GM19043 (cell line): Measurements from ENCODE around the gene RAB10.
"Not testable (repeated sequence)": the region's sequence is repeated elsewhere in the genome, so short reads cannot be mapped to it uniquely, and the experiment has no call there.

Experiments used
- ATAC-seq: cut with Tn5 transposase; IDR thresholded peaks from one replicate; pipeline ENCODE4 v1.9.1; 2021; ENCODE audit warnings: low read depth; ENCODE audit not compliant: unreplicated experiment

RAB10 gene

DNA sequence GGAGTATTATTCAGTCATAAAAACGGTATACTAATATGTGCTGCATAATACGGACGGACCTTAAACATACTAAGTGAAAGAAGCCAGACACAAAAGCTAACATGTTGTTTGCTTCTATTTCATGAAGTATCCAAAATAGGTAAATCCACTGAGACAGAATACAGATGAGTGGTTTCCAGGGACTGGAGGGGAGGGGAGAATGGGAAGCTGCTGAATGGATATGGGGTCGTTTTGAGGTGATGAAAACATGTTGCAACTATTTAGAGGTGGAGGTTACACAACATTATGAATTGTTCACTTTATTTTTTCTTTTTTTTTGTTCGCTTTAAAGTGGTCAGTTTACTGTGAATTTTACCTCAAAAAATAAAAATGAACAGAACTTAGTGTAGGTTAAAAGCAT is 52.9 kb downstream of the RAB10 start:
- ATAC-seq, result no peak

- no peak for ATAC-seq
Observed at GRCh38 chr2:26088038-26088643, 54.3 kb downstream of the RAB10 start.

DNA sequence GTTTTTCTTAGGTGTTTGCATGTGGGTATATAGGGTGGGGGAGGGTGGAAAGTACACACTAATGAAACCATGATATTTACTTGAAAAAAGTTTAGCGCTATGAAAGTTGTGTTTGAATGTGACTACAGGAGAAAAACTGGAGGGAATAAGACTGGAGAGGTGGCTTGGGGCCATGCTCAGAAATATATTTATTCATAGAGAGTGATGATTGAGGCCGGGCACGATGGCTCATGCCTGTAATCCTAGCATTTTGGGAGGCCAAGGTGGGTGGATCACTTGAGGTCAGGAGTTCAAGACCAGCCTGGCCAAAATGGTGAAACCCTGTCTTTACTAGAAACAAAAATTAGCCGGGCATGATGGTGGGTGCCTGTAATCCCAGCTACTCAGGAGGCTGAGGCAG is 55.0 kb downstream of the RAB10 start:
- ATAC-seq, result not testable (repeated sequence)

GRCh38 chr2:26089337-26089736 is 55.5 kb downstream of the RAB10 start:
- ATAC-seq, result no peak

DNA sequence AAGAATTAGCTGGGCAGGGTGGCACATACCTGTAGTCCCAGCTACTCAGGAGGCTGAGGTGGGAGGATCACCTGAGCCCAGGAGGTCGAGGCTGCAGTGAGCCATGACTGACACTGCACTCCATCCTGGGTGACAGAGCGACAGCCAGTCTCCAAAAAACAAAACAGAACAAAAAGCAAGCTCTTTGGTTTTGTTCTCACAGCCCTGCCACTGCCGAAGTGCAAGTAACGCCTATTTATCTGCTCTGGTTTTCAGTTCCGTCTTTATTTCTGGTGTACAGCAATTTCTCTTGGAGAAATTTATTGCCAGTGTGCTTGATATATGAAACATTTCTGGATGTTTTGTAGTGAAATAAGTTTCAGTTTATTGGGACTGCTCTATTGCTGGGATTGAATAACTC is 61.9 kb downstream of the RAB10 start:
- ATAC-seq, result no peak

DNA sequence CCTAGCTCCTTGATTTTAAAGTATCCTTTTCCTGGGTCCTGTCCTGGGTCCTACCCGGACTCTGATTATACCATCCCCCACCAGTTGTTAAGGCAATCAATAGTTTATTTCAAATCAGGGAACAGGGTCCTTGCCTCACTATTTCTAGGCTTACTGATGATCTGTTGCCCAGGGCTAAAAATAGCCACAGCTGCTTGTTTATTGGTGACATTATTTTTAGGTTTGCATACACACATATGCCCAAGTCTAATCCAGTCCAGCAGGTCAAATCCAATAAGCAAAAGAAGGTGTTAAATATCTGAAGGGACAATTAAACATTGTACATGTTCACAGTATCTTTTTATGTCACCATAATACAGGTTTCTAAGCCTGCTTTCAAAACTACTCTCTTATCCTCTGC is 66.0 kb downstream of the RAB10 start:
- no peak for ATAC-seq

DNA sequence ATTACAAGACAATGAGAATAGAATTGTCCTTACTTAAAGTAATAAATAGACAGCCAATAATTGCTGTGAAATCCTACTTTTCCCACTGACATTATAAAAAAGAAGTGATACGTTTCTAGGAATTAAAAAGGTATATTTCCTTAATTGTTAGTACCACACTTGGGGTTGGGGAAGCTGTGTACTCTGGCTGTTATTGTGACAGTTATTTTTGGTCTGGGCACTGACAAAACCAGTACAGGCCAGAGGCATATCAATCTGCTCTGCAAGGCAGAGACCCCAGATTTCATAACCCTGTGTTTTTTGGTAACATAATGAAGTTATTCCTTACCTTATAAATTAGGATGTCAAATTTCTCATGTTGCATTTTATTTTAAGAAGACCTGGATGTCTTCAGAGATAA is 66.5 kb downstream of the RAB10 start:
- ATAC-seq, result no peak

DNA sequence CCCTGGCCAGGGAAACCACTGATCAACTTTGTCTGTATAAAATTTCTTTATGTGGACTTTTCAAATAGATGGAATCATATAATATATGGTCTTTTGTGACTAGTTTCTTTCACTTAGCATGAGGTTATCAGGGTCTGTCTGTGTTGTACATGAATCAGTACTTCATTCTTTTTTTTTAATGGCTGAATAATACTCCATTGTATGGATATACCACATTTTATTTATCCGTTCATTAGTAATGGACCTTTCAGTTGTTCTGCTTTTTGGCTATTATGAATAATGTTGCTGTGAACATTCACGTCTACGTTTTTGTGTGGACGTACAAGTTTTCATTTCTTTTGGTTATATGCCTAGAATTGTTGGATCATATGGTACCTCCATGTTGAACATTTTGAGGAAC is 69.9 kb downstream of the RAB10 start:
- no peak for ATAC-seq

DNA sequence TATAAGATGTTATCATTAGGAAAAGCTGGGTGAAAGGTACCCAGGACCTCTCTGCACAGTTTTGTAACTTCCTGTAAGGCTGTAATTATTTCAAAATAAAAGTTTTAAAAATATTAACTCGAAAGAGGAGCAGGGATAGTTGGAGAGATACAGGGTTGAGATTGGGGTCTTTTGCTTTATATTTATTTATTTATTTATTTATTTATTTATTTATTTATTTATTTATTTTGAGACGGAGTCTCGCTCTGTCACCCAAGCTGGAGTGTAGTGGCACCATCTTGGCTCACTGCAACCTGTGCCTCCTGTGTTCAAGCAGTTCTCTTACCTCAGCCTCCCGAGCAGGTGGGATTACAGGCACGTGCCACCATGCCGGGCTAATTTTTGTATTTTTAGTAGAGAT is 74.8 kb downstream of the RAB10 start:
- ATAC-seq, result not testable (repeated sequence)

DNA sequence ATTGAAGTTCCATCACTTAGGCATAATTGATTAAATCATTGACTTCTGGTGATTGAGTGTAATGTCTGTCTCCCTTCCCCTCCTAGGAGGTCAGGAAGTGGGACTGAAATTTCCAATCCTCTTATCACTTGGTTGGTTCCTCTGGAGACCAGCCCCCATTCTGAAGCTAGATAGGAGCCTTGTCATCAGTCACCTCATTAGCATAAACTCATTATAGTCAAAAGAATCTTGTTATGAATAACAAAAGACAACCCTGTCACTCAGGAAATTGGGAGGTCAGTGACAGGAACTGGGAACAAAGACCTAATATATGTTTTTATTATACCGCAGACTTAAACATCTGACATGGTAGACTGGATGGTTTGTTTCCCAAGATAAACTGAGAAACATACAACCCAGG is 78.3 kb downstream of the RAB10 start:
- ATAC-seq, result no peak

DNA sequence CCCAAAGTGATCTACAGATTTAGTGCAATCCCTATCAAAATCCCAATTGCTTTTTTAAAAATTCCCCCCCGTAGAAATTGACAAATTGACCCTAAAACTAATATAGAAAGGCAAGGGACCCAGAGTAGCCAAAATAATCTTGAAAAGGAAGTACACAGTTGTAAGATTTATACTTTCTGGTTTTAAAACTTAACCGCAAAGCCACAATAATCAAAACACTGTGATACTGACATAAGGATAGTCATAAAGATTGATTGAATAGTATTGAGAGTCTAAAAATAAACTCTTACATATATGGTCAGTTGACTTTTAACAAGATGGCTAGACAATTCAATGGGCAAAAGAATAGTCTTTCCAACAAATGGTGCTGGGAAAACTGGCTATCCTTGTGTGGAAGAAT is 80.3 kb downstream of the RAB10 start:
- ATAC-seq, result no peak

DNA sequence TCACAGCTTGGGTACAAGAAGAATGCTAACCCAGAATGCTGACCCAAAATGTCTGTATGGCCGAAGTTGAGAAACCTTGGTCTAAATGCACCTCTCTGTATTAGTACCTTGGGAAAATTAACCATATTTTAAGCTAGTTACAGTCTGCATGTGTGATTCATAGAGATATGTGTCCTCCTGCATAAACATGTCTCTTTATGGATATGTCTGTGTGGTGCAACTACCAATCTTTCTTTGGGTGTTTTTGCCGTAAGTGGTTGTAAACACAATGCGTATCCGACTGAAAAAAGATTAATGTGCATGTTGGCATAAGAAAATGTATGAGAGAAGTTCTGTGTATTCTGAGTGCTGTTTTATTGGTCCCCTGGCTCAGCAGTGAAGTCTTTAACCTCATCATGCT is 84.8 kb downstream of the RAB10 start:
- no peak for ATAC-seq

- no peak for ATAC-seq
Observed at GRCh38 chr2:26119521-26119920, 85.6 kb downstream of the RAB10 start.

DNA sequence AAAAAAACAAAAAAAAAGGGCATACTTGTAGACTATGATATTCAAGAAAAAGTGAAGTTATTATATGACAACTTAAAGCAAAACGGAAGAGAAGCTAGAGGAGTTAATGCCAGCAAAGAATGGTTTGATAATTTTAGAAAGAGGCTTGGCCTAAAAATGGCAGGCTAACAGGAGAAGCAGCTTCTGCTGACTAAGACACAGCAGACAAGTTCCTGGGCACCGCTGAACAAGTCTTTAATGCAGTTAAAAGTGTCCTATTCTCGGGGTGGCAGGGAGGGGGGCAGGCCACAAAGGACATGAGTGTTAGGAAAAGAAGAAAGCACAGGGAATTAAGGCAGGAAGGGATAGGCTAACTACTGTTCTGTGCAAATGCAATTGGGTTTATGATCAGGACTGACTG is 88.7 kb downstream of the RAB10 start:
- ATAC-seq, result no peak

DNA sequence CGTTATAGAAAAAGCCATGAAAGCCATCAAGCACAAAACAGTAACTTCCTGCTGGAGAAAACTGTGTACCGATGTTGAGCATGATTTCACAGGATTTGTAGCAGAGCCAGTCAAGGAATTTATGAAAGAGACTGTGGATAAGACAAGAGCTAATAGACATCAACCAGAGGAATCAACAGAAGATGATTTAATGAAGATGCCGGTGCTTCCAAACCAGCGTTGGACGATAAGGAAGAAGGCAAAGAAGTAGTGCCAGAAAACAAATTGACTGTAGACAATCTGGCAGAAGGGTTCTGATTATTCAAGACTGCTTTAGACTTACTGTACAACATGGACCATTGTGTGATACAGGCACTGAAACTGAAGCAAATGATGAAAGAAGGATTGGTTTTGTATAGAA is 89.5 kb downstream of the RAB10 start:
- ATAC-seq, result no peak

GRCh38 chr2:26126074-26126473 is 92.2 kb downstream of the RAB10 start:
- no peak for ATAC-seq

DNA sequence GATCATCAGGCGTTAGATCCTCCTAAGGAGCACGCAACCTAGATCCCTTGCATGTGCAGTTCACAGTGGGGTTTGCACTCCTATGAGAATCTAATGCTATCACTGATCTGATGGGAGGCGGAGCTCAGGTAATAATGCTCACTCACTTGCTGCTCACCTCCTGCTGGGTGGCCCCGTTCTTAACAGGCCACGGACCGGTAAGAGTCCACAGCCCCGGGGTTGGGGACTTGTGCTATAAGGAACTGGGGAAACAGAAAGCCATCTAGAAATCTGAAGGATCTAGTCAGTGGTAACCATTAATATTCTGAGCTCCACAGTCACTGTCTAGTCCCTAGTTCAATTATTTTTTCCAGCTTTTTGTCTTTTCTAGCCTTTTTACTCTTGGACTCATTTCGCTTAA is 94.3 kb downstream of the RAB10 start:
- ATAC-seq, result no peak

- no peak for ATAC-seq
Observed at GRCh38 chr2:26130763-26131162, 96.9 kb downstream of the RAB10 start.

- ATAC-seq, result no peak
Observed at GRCh38 chr2:26136451-26136850, 102.6 kb downstream of the RAB10 start.

- ATAC-seq, result no peak
Observed at GRCh38 chr2:26139269-26140183, 105.6 kb downstream of the RAB10 start.

GRCh38 chr2:26141145-26141769 is 107.4 kb downstream of the RAB10 start:
- no peak for ATAC-seq

- no peak for ATAC-seq
Observed at GRCh38 chr2:26144031-26144430, 110.1 kb downstream of the RAB10 start.
